GM21390 (cell line): ENCODE measurements around the gene NUP37.
"Not testable (repeated sequence)": the region's sequence is repeated elsewhere in the genome, so short reads cannot be mapped to it uniquely, and the experiment has no call there.

Experiments used
- ATAC-seq: cut with Tn5 transposase; IDR thresholded peaks from one replicate; pipeline ENCODE4 v1.9.1; 2021; ENCODE audit not compliant: unreplicated experiment

Gene NUP37

GRCh38 chr12:102093319-102093718 lies 26.6 kb downstream of the NUP37 start:
- no peak for ATAC-seq

GRCh38 chr12:102089228-102089835 lies 30.6 kb downstream of the NUP37 start:
- not testable (repeated sequence) for ATAC-seq

GRCh38 chr12:102080842-102081241 lies 39.1 kb downstream of the NUP37 start:
- no peak for ATAC-seq

- ATAC-seq: not testable (repeated sequence)
Measured at GRCh38 chr12:102072092-102072491, 47.8 kb downstream of the NUP37 start.

- ATAC-seq: no peak
Measured at GRCh38 chr12:102069707-102070106, 50.2 kb downstream of the NUP37 start.

GRCh38 chr12:102067574-102068258 lies 52.2 kb downstream of the NUP37 start:
- ATAC-seq: no peak

GRCh38 chr12:102064476-102064875 lies 55.4 kb downstream of the NUP37 start:
- no peak for ATAC-seq

- ATAC-seq: no peak
Measured at GRCh38 chr12:102063069-102063468, 56.8 kb downstream of the NUP37 start.

- ATAC-seq: no peak
Measured at GRCh38 chr12:102062419-102062806, 57.5 kb downstream of the NUP37 start.

GRCh38 chr12:102061560-102062418 lies 58.1 kb downstream of the NUP37 start, which contains the start of gene WASHC3:
WASHC3 (minus strand) TSS chr12:102061991; CDS start chr12:102061962, 29 bp downstream.
- ATAC-seq: peak; percentile 95

GRCh38 chr12:102061096-102061559 lies 58.8 kb downstream of the NUP37 start:
- ATAC-seq: peak; percentile 36

GRCh38 chr12:102059343-102059742 lies 60.6 kb downstream of the NUP37 start:
- ATAC-seq: no peak

- no peak for ATAC-seq
Measured at GRCh38 chr12:102054345-102054744, 65.6 kb downstream of the NUP37 start.

GRCh38 chr12:102053062-102053349 lies 66.9 kb downstream of the NUP37 start:
- no peak for ATAC-seq

GRCh38 chr12:102052192-102053061 lies 67.5 kb downstream of the NUP37 start:
- no peak for ATAC-seq

- ATAC-seq: peak; percentile 68
Measured at GRCh38 chr12:102051431-102051965, 68.4 kb downstream of the NUP37 start.

GRCh38 chr12:102050660-102051430 lies 69.1 kb downstream of the NUP37 start:
- ATAC-seq: no peak

- peak; percentile 86 for ATAC-seq
Measured at GRCh38 chr12:102043928-102044327, 76.0 kb downstream of the NUP37 start.

GRCh38 chr12:102033991-102034745 lies 85.7 kb downstream of the NUP37 start:
- no peak for ATAC-seq
